ENCODE results near the gene MDP1.

DNA sequence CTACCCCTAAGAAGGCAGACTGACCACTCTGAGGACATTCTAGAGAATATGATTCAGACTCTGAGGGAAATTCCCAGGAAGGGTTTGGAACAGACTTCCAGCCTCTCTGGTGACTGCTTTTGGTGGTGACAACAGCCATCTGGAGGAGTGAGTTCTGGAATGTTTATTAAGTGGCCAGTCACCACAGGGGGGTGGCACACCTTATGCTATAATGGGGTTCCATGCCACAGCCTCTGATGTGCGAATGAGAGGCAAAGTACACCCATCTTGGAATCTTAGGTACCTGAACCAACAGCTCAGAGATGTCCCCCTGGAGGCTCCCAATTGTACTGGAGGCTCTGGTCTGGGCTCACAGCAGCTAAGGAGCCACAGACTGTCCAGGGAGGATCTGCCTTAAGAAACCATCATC lies 36.0 kb upstream of the MDP1 start:
- no peak for TF ChIP-seq CTCF (IDR thresholded peaks at IDR 0.05; ENCODE audit: low read length)
- no peak for TF ChIP-seq EZH2 (IDR thresholded peaks at IDR 0.05; ENCODE audit: borderline replicate concordance, low read length)
